ENCODE data around the gene ZNF43. TPM values are rescaled to one million over a fixed set of nuclear protein-coding genes. Genes with fewer than 3 reads are reported as not detected.
"Not testable (repeated sequence)": the region's sequence is repeated elsewhere in the genome, so short reads cannot be mapped to it uniquely, and the experiment has no call there.

Gene ZNF43
- total and polyA plus RNA-seq, 2 donors from 2014 or later = 4.8 to 23.4 TPM

- Histone ChIP-seq H3K9ac (ENCODE audit: low read length in 3 of 3) (no peak overlapping the region), H3K27me3 (ENCODE audit: control insufficient read depth, insufficient read depth, low read length) (no peaks in the 10 kb centered on the region), H3K27ac (ENCODE audit: low read depth in 2 of 2, low read length in 2 of 2) (no peak overlapping the region), H3K4me1 (ENCODE audit: control insufficient read depth in 2 of 3, insufficient read depth in 2 of 3, low read depth in 1 of 3, low read length in 3 of 3) (no peaks in the 10 kb centered on the region), H3K9me3 (ENCODE audit: control insufficient read depth in 2 of 3, insufficient read depth in 1 of 3, low read length in 3 of 3) (no peaks in the 10 kb centered on the region), H3K36me3 (ENCODE audit: control insufficient read depth in 2 of 3, insufficient read depth in 3 of 3, low read length in 3 of 3) (no peaks in the 10 kb centered on the region), H3K4me3 (ENCODE audit: low read length in 3 of 3) (no peak overlapping the region)
- TF ChIP-seq, protein P1, sequence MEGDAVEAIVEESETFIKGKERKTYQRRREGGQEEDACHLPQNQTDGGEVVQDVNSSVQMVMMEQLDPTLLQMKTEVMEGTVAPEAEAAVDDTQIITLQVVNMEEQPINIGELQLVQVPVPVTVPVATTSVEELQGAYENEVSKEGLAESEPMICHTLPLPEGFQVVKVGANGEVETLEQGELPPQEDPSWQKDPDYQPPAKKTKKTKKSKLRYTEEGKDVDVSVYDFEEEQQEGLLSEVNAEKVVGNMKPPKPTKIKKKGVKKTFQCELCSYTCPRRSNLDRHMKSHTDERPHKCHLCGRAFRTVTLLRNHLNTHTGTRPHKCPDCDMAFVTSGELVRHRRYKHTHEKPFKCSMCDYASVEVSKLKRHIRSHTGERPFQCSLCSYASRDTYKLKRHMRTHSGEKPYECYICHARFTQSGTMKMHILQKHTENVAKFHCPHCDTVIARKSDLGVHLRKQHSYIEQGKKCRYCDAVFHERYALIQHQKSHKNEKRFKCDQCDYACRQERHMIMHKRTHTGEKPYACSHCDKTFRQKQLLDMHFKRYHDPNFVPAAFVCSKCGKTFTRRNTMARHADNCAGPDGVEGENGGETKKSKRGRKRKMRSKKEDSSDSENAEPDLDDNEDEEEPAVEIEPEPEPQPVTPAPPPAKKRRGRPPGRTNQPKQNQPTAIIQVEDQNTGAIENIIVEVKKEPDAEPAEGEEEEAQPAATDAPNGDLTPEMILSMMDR (IDR thresholded peaks at IDR 0.05; ENCODE audit: borderline replicate concordance, extremely low read depth, insufficient read depth) = no peak
- DNase-seq (no peak), FAIRE-seq (no peak)
- intact Hi-C loops (cut with DNase I) = no loop called here
Observed at GRCh38 chr19:21878646-21879045, 42.7 kb upstream of the ZNF43 start.

- Histone ChIP-seq H3K9me3 (ENCODE audit: control insufficient read depth in 2 of 3, insufficient read depth in 1 of 3, low read length in 3 of 3) (no peaks in the 10 kb centered on the region), H3K4me3 (ENCODE audit: low read length in 3 of 3) (no peak overlapping the region), H3K36me3 (ENCODE audit: control insufficient read depth in 2 of 3, insufficient read depth in 3 of 3, low read length in 3 of 3) (no peaks in the 10 kb centered on the region), H3K4me1 (ENCODE audit: control insufficient read depth in 2 of 3, insufficient read depth in 2 of 3, low read depth in 1 of 3, low read length in 3 of 3) (no peaks in the 10 kb centered on the region), H3K9ac (ENCODE audit: low read length in 3 of 3) (no peak overlapping the region), H3K27me3 (ENCODE audit: control insufficient read depth, insufficient read depth, low read length) (no peaks in the 10 kb centered on the region), H3K27ac (ENCODE audit: low read depth in 2 of 2, low read length in 2 of 2) (no peak overlapping the region)
- DNase-seq = no peak
- intact Hi-C loops (cut with DNase I) = no loop called here
- no peak for FAIRE-seq
- TF ChIP-seq, protein P1 (IDR thresholded peaks at IDR 0.05; ENCODE audit: borderline replicate concordance, extremely low read depth, insufficient read depth) = no peak
Observed at GRCh38 chr19:21877976-21878375, 42.0 kb upstream of the ZNF43 start.

DNA sequence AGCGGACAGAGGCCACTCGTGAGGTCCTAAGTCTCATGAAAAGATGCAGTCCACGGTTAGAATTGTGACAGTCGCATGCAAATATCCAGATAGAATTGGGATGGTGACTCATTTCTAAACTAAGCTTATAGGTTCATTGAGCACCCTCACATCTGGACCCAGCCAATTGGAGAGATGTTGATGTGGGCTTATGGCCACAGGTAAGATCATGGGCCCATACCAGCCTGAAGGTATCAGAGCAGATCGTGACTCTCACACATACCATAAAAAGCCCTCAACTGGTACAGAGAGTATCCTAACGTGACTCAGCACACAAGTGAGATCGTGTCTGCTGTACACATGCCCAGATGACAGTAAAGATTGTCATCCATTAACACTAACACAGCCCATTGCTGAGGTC, 40.6 kb upstream of the ZNF43 start:
- H3K4me1 ChIP-seq (ENCODE audit: control insufficient read depth in 2 of 3, insufficient read depth in 2 of 3, low read depth in 1 of 3, low read length in 3 of 3); H3K9me3 ChIP-seq (ENCODE audit: control insufficient read depth in 2 of 3, insufficient read depth in 1 of 3, low read length in 3 of 3); H3K27ac ChIP-seq (ENCODE audit: low read depth in 2 of 2, low read length in 2 of 2); H3K27me3 ChIP-seq (ENCODE audit: control insufficient read depth, insufficient read depth, low read length); FAIRE-seq; H3K36me3 ChIP-seq (ENCODE audit: control insufficient read depth in 2 of 3, insufficient read depth in 3 of 3, low read length in 3 of 3); H3K4me3 ChIP-seq (ENCODE audit: low read length in 3 of 3); H3K9ac ChIP-seq (ENCODE audit: low read length in 3 of 3); intact Hi-C loops (cut with DNase I); DNase-seq: not testable (repeated sequence)

- Histone ChIP-seq H3K36me3 (ENCODE audit: control insufficient read depth in 2 of 3, insufficient read depth in 3 of 3, low read length in 3 of 3) (no peaks in the 10 kb centered on the region), H3K4me1 (ENCODE audit: control insufficient read depth in 2 of 3, insufficient read depth in 2 of 3, low read depth in 1 of 3, low read length in 3 of 3) (peaks cover 0 to 5% (median 0%) of the 10 kb centered on the region in 3 donors), H3K27me3 (ENCODE audit: control insufficient read depth, insufficient read depth, low read length) (no peaks in the 10 kb centered on the region), H3K9ac (ENCODE audit: low read length in 3 of 3) (no peak overlapping the region), H3K27ac (ENCODE audit: low read depth in 2 of 2, low read length in 2 of 2) (no peak overlapping the region), H3K4me3 (ENCODE audit: low read length in 3 of 3) (no peak overlapping the region), H3K9me3 (ENCODE audit: control insufficient read depth in 2 of 3, insufficient read depth in 1 of 3, low read length in 3 of 3) (no peaks in the 10 kb centered on the region)
- TF ChIP-seq, protein P1 (IDR thresholded peaks at IDR 0.05; ENCODE audit: borderline replicate concordance, extremely low read depth, insufficient read depth) = no peak
- peak; percentile 45 for FAIRE-seq
- intact Hi-C loops (cut with DNase I) = no loop called here
- DNase-seq = peak in 4 of 5 donors; percentile 51 to 85 (median 68)
Observed at GRCh38 chr19:21856773-21857514, 21.0 kb upstream of the ZNF43 start.

Data from kidney (tissue), 14 donors.